K562 (cell line): ENCODE results near the gene RNASE4. TPM values are rescaled to one million over a fixed set of nuclear protein-coding genes. Genes with fewer than 3 reads are reported as not detected.
A peak's percentile ranks its signal among the peaks of the same experiment; 100 is the strongest.

Source experiments
- ARID4B ChIP-seq: sonication (generic); formaldehyde crosslinking; IDR thresholded peaks from 2 replicates; pipeline ENCODE4 v1.8.0; 2022; ENCODE audit warnings: mild to moderate bottlenecking, missing genetic modification reagents
- ATF1 ChIP-seq, 2 experiments: fragments of 450-650 bp in 1 of 2; IDR thresholded peaks; 2 replicates each; pipeline ENCODE4 v1.6.1; 2016; ENCODE audit warnings: missing compliant biosample characterization in 1 of 2, missing genetic modification characterization in 1 of 2
- ATF7 ChIP-seq: fragments of 450-650 bp; IDR thresholded peaks from 2 replicates; pipeline ENCODE4 v1.7.1; 2014; ENCODE audit warnings: mild to moderate bottlenecking, moderate library complexity
- C11orf30 ChIP-seq: fragments of 450-650 bp; IDR thresholded peaks from 2 replicates; pipeline ENCODE4 v1.6.1; 2016; ENCODE audit warnings: low read depth, mild to moderate bottlenecking
- CREBBP ChIP-seq: IDR thresholded peaks from one replicate; pipeline ENCODE4 v1.6.1; 2012; ENCODE audit warnings: low read depth, mild to moderate bottlenecking, control low read depth, inconsistent platforms, low read length
- E2F8 ChIP-seq: fragments of 450-650 bp; IDR thresholded peaks from 2 replicates; pipeline ENCODE4 v1.7.1; 2018; ENCODE audit warnings: mild to moderate bottlenecking, low read depth; ENCODE audit not compliant: partially characterized antibody
- ELF1 ChIP-seq: fragments of 200-800 bp; sonication (Bioruptor generic); IDR thresholded peaks from 2 replicates; pipeline ENCODE4 v1.6.1; 2016; ENCODE audit warnings: missing genetic modification characterization, missing compliant biosample characterization
- EWSR1 ChIP-seq: fragments of 450-650 bp; IDR thresholded peaks from 2 replicates; pipeline ENCODE4 v1.6.1; 2018; ENCODE audit warnings: borderline replicate concordance, mild to moderate bottlenecking, low read depth, moderate library complexity; ENCODE audit not compliant: partially characterized antibody
- IRF9 ChIP-seq: fragments of 450-650 bp; IDR thresholded peaks from 2 replicates; pipeline ENCODE4 v1.6.1; 2016; ENCODE audit warnings: missing biosample characterization, missing genetic modification characterization
- KDM5B ChIP-seq: fragments of 200-600 bp; sonication (generic); IDR thresholded peaks from 2 replicates; pipeline ENCODE4 v1.6.1; 2012; ENCODE audit warnings: low read depth, mild to moderate bottlenecking, moderate library complexity, low read length, control low read depth, inconsistent platforms; ENCODE audit not compliant: insufficient replicate concordance
- PHB2 ChIP-seq: fragments of 450-650 bp; IDR thresholded peaks from 2 replicates; pipeline ENCODE4 v1.6.1; 2017; ENCODE audit warnings: low read depth
- PHF8 ChIP-seq: fragments of 200-600 bp; sonication (generic); IDR thresholded peaks from 2 replicates; pipeline ENCODE4 v1.6.1; 2012; ENCODE audit warnings: mixed run types, mild to moderate bottlenecking, inconsistent platforms, low read length, moderate library complexity, borderline replicate concordance
- RBM39 ChIP-seq: fragments of 200-400 bp; formaldehyde crosslinking; optimal IDR thresholded peaks from 2 replicates; pipeline ENCODE3; 2018; ENCODE audit warnings: low read depth, low read length
- SUPT5H ChIP-seq: fragments of 450-650 bp; IDR thresholded peaks from 2 replicates; pipeline ENCODE4 v1.6.1; 2016
- THRAP3 ChIP-seq: fragments of 450-650 bp; IDR thresholded peaks from 2 replicates; pipeline ENCODE4 v1.6.1; 2016; ENCODE audit warnings: mild to moderate bottlenecking, inconsistent platforms, borderline replicate concordance
- ZBTB49 ChIP-seq: sonication (generic); formaldehyde crosslinking; IDR thresholded peaks from 2 replicates; pipeline ENCODE4 v1.8.0; 2022; ENCODE audit warnings: missing genetic modification reagents, mild to moderate bottlenecking, borderline replicate concordance
- ZNF212 ChIP-seq: fragments of 450-650 bp; formaldehyde crosslinking; IDR thresholded peaks from 2 replicates; pipeline ENCODE4 v1.4.0; 2020; ENCODE audit warnings: mild to moderate bottlenecking
- polyA plus RNA-seq, 8 experiments: library from polyadenylated mRNA; depleted of rRNA in 4 of 8; stranded (reverse) in 5 of 8; unstranded in 3 of 8; fragments of >200 nt; fragmentation: Nextera tagmentation in 2 of 8; fragmentation: Illumina TruSeq in 1 of 8; extraction: Ambion mirVana in 2 of 8; extraction: Trizol in 1 of 8; gene quantifications; 2 replicates each; pipeline versions ENCODE4 v1.2.1 to v1.2.3, GENCODE V29; 2011 to 2014; ENCODE audit warnings: inconsistent platforms in 1 of 8, missing spikeins in 1 of 8
- total RNA-seq, 7 experiments: library from RNA; depleted of rRNA in 6 of 7; stranded (reverse); fragments of >200 nt in 6 of 7; fragmentation: Illumina TruSeq in 2 of 7; extraction: Trizol in 2 of 7; gene quantifications; 2 replicates each; pipeline versions ENCODE4 v1.2.1 to v1.2.3, GENCODE V29; 2011 to 2021; ENCODE audit warnings: low replicate concordance in 1 of 7

Gene RNASE4
- total and polyA plus RNA-seq, 9 of the 15 experiments (the other 6 are each of a cell fraction or from before 2014, with no cell fraction given), result 0.09 to 0.22 (median 0.13) TPM; not detected in 2

- TF ChIP-seq IRF9 (tag) (no peak), KDM5B (peak; percentile 40), RBM39 (no peak), ZBTB49 (CRISPR knock-in tag) (no peak), THRAP3 (no peak), ELF1 (tag) (no peak; the same call in 1 of the 2 replicates), ATF7 (peak; percentile 43; the same call in 1 of the 2 replicates), EWSR1 (no peak), ZNF212 (no peak), E2F8 (peak; percentile 5), ARID4B (CRISPR knock-in tag) (0 out of 2 replicates have a peak, but pooled peaks have one; percentile 22), CREBBP (no peak), PHB2 (no peak), SUPT5H (peak; percentile 49; the same call in 1 of the 2 replicates), ATF1 (CRISPR knock-in tag; IDR thresholded peaks at IDR 0.05) (no peak), ATF1 (tag; IDR thresholded peaks at IDR 0.05) (peak; percentile 66; the same call in 1 of the 2 replicates), PHF8 (peak; percentile 67; the same call in 1 of the 2 replicates), C11orf30 (no peak)
Measured at GRCh38 chr14:20682435-20683124, 1.8 kb upstream of the RNASE4 start (continued).
